Liver (tissue), 9 donors: ENCODE results near the gene ANKRD44. TPM values are rescaled to one million over a fixed set of nuclear protein-coding genes. Genes with fewer than 3 reads are reported as not detected.
"Not testable (repeated sequence)": the region's sequence is repeated elsewhere in the genome, so short reads cannot be mapped to it uniquely, and the experiment has no call there.

Source experiments
- DNase-seq: peaks from one replicate; pipeline ENCODE4 v3.0.0-alpha.2; 2017; ENCODE audit warnings: low spot score
- H3K27ac ChIP-seq, 2 donors: one replicate each; pipeline ENCODE4 v1.7.0; 2013; ENCODE audit warnings: inconsistent platforms in 2 of 2, low read length in 2 of 2, control low read depth in 1 of 2, low read depth in 1 of 2, mild to moderate bottlenecking in 1 of 2
- H3K27me3 ChIP-seq, 4 donors: one replicate each; pipeline versions ENCODE4 v1.6.1 to v1.7.0; 2013; ENCODE audit warnings: low read length in 3 of 4, inconsistent platforms in 1 of 4, mild to moderate bottlenecking in 1 of 4, moderate library complexity in 1 of 4; ENCODE audit not compliant: control insufficient read depth in 4 of 4, insufficient read depth in 4 of 4
- H3K36me3 ChIP-seq, 4 donors: one replicate each; pipeline versions ENCODE4 v1.6.1 to v1.7.0; 2013; ENCODE audit warnings: low read length in 3 of 4, mild to moderate bottlenecking in 3 of 4, low read depth in 1 of 4, moderate library complexity in 1 of 4; ENCODE audit not compliant: control insufficient read depth in 4 of 4, insufficient read depth in 3 of 4
- H3K4me1 ChIP-seq, 4 donors: one replicate each; pipeline versions ENCODE4 v1.6.1 to v1.7.0; 2013; ENCODE audit warnings: low read length in 3 of 4, mild to moderate bottlenecking in 3 of 4, moderate library complexity in 1 of 4; ENCODE audit not compliant: control insufficient read depth in 4 of 4, insufficient read depth in 4 of 4
- H3K4me3 ChIP-seq, 3 donors: one replicate each; pipeline versions ENCODE4 v1.6.1 to v1.7.0; 2013; ENCODE audit warnings: low read length in 3 of 3, control low read depth in 1 of 3, low read depth in 1 of 3, mild to moderate bottlenecking in 1 of 3
- H3K9ac ChIP-seq, 2 donors: one replicate each; pipeline ENCODE4 v1.7.0; 2013; ENCODE audit warnings: low read length in 2 of 2, mild to moderate bottlenecking in 2 of 2, moderate library complexity in 2 of 2, control low read depth in 1 of 2, low read depth in 1 of 2
- H3K9me3 ChIP-seq, 4 donors: one replicate each; pipeline versions ENCODE4 v1.6.1 to v1.7.0; 2013; ENCODE audit warnings: low read length in 3 of 4; ENCODE audit not compliant: control insufficient read depth in 4 of 4
- ATF3 ChIP-seq: IDR thresholded peaks from 2 replicates; pipeline ENCODE4 v1.6.1; 2016; ENCODE audit warnings: antibody characterized with exemption
- CTCF ChIP-seq: fragments of 150-350 bp; IDR thresholded peaks from 2 replicates; pipeline ENCODE4 v1.5.1; 2017; ENCODE audit warnings: improper control_type of control experiment, low read depth, low read length; ENCODE audit not compliant: missing input control
- EGR1 ChIP-seq, 2 donors: IDR thresholded peaks; 2 replicates each; pipeline ENCODE4 v1.6.1; 2016 to 2018; ENCODE audit warnings: antibody characterized with exemption in 2 of 2, low read depth in 2 of 2
- FOXA1 ChIP-seq: IDR thresholded peaks from 2 replicates; pipeline ENCODE4 v1.6.1; 2016; ENCODE audit warnings: antibody characterized with exemption
- FOXA2 ChIP-seq: IDR thresholded peaks from 2 replicates; pipeline ENCODE4 v1.6.1; 2016; ENCODE audit warnings: antibody characterized with exemption
- GABPA ChIP-seq, 2 donors: IDR thresholded peaks in 1 of 2; conservative IDR thresholded peaks in 1 of 2; 2 replicates each; pipeline ENCODE4 v1.6.1; 2016; ENCODE audit warnings: antibody characterized with exemption in 2 of 2, mild to moderate bottlenecking in 1 of 2, moderate library complexity in 1 of 2
- HNF4A ChIP-seq, 2 donors: conservative IDR thresholded peaks; 2 replicates each; pipeline ENCODE4 v1.6.1; 2016; ENCODE audit warnings: antibody characterized with exemption in 2 of 2, mild to moderate bottlenecking in 2 of 2
- JUND ChIP-seq, 2 donors: IDR thresholded peaks; 2 replicates each; pipeline ENCODE4 v1.6.1; 2016; ENCODE audit warnings: antibody characterized with exemption in 2 of 2
- MAX ChIP-seq: IDR thresholded peaks from 2 replicates; pipeline ENCODE4 v1.6.1; 2016; ENCODE audit warnings: antibody characterized with exemption
- NR2F2 ChIP-seq: IDR thresholded peaks from 2 replicates; pipeline ENCODE4 v1.6.1; 2016; ENCODE audit warnings: antibody characterized with exemption
- RAD21 ChIP-seq, 2 donors: IDR thresholded peaks; 2 replicates each; pipeline ENCODE4 v1.6.1; 2016; ENCODE audit warnings: antibody characterized with exemption in 2 of 2, mild to moderate bottlenecking in 2 of 2
- REST ChIP-seq: IDR thresholded peaks from 2 replicates; pipeline ENCODE4 v1.6.1; 2016; ENCODE audit warnings: antibody characterized with exemption, mild to moderate bottlenecking
- RXRA ChIP-seq, 2 donors: IDR thresholded peaks; 2 replicates each; pipeline ENCODE4 v1.6.1; 2017 to 2018; ENCODE audit warnings: antibody characterized with exemption in 2 of 2, mild to moderate bottlenecking in 1 of 2
- SP1 ChIP-seq: IDR thresholded peaks from 2 replicates; pipeline ENCODE4 v1.6.1; 2018; ENCODE audit warnings: antibody characterized with exemption, mild to moderate bottlenecking
- TAF1 ChIP-seq: conservative IDR thresholded peaks from 2 replicates; pipeline ENCODE4 v1.6.1; 2016; ENCODE audit warnings: antibody characterized with exemption, mild to moderate bottlenecking
- YY1 ChIP-seq: IDR thresholded peaks from 2 replicates; pipeline ENCODE4 v1.6.1; 2016; ENCODE audit warnings: antibody characterized with exemption, mild to moderate bottlenecking
- WGBS: extraction: QIAGEN DNeasy Blood & Tissue Kit; methylation state at CpG from one replicate; pipeline ENCODE4 v1.1.7; 2013; 5-methylcytosine and 5-hydroxymethylcytosine counted together
- polyA plus RNA-seq, 2 donors: library from polyadenylated mRNA; stranded (reverse) in 1 of 2; unstranded in 1 of 2; fragments of 200-250 nt in 1 of 2; fragments of >200 nt in 1 of 2; fragmentation: Nextera tagmentation in 1 of 2; extraction: Ambion mirVana in 1 of 2; gene quantifications; one replicate each; pipeline versions ENCODE4 v1.2.1 to v1.2.3, GENCODE V29; 2013 to 2015
- total RNA-seq, 2 donors: library from RNA; depleted of rRNA; stranded (reverse); fragments of >200 nt; gene quantifications; one replicate each; pipeline ENCODE4 v1.2.3, GENCODE V29; 2014
- donor health status: healthy.
- donor health status: healthy.
- donor health status: healthy.
- donor health status: healthy.
- donor health status: healthy.

Gene ANKRD44
- total and polyA plus RNA-seq, 4 donors: 3.8 to 18.2 (median 6.8) TPM

GRCh38 chr2:197287596-197287932 is 23.0 kb downstream of the ANKRD44 start:
- DNase-seq: not testable (repeated sequence)

GRCh38 chr2:197286805-197287595 is 23.6 kb downstream of the ANKRD44 start:
- DNase-seq: no peak
- TF ChIP-seq MAX (no peak), NR2F2 (no peak), RAD21 (IDR thresholded peaks at IDR 0.05) (no peak), CTCF (no peak), GABPA (IDR thresholded peaks at IDR 0.05 in 1 of 2, conservative IDR thresholded peaks at IDR 0.05 in 1 of 2) (no peak), RXRA (IDR thresholded peaks at IDR 0.05) (no peak), HNF4A (conservative IDR thresholded peaks at IDR 0.05) (peak; percentile 40 to 63)
- no peak overlapping the region for H3K4me3 ChIP-seq

More at GRCh38 chr2:197287596-197287932, 23.0 kb downstream of the ANKRD44 start:
- not testable (repeated sequence) for H3K4me3 ChIP-seq, H3K36me3 ChIP-seq, H3K27ac ChIP-seq, H3K27me3 ChIP-seq, H3K9me3 ChIP-seq, H3K4me1 ChIP-seq
- 89% methylated on average over 7 of the region's 7 CpGs for WGBS
- peak overlapping the region in 1 of 2 donors; percentile 32 for H3K9ac ChIP-seq

GRCh38 chr2:197285361-197285760 is 25.2 kb downstream of the ANKRD44 start:
- TF ChIP-seq HNF4A (conservative IDR thresholded peaks at IDR 0.05) (no peak), CTCF (no peak), JUND (IDR thresholded peaks at IDR 0.05) (no peak), NR2F2 (no peak), FOXA2 (no peak), MAX (no peak), TAF1 (no peak), REST (no peak), ATF3 (no peak), GABPA (IDR thresholded peaks at IDR 0.05 in 1 of 2, conservative IDR thresholded peaks at IDR 0.05 in 1 of 2) (no peak), SP1 (no peak), YY1 (no peak), EGR1 (IDR thresholded peaks at IDR 0.05; ENCODE audit: low read depth in 2 of 2) (no peak), FOXA1 (no peak)
- H3K27ac ChIP-seq: no peak overlapping the region
- DNase-seq: no peak
- peaks cover 0 to 3% (median under 1%) of the 10 kb centered on the region in 4 donors for H3K4me1 ChIP-seq
- H3K4me3 ChIP-seq: no peak overlapping the region
- no peaks in the 10 kb centered on the region for H3K36me3 ChIP-seq
- no peak overlapping the region for H3K9ac ChIP-seq
- H3K27me3 ChIP-seq: no peaks in the 10 kb centered on the region
- 91% methylated on average over 3 of the region's 3 CpGs for WGBS
- H3K9me3 ChIP-seq: no peaks in the 10 kb centered on the region

More at GRCh38 chr2:197286805-197287595, 23.6 kb downstream of the ANKRD44 start:
- H3K27me3 ChIP-seq: no peaks in the 10 kb centered on the region
- H3K27ac ChIP-seq: no peak overlapping the region
- H3K9me3 ChIP-seq: no peaks in the 10 kb centered on the region
- 56% methylated on average over 8 of the region's 8 CpGs for whole genome bisulfite sequencing
- H3K9ac ChIP-seq: peak overlapping the region in 1 of 2 donors; percentile 32
- H3K36me3 ChIP-seq: no peaks in the 10 kb centered on the region
- peaks cover 0 to 3% (median under 1%) of the 10 kb centered on the region in 4 donors for H3K4me1 ChIP-seq
